Vagina (tissue), 2 donors: ENCODE results near the gene SPATA16. TPM values are rescaled to one million over a fixed set of nuclear protein-coding genes. Genes with fewer than 3 reads are reported as not detected.

Experiments
- DNase-seq, 2 donors: peaks; one replicate each; pipeline ENCODE4 v3.0.0-alpha.2; 2017; ENCODE audit errors: extremely low spot score in 2 of 2
- H3K27ac ChIP-seq: fragments of 200-600 bp; sonication (generic); one replicate; pipeline ENCODE4 v1.5.1; 2019
- H3K27me3 ChIP-seq: fragments of 200-600 bp; sonication (generic); one replicate; pipeline ENCODE4 v1.5.1; 2019
- H3K36me3 ChIP-seq, 2 donors: fragments of 200-600 bp; sonication (generic); one replicate each; pipeline ENCODE4 v1.5.1; 2017 to 2019
- H3K4me1 ChIP-seq: fragments of 200-600 bp; sonication (generic); one replicate; pipeline ENCODE4 v1.5.1; 2019
- H3K4me3 ChIP-seq, 2 donors: fragments of 200-600 bp; sonication (generic); 1 replicate in 1 of 2; 2 replicates in 1 of 2; pipeline ENCODE4 v1.5.1; 2016 to 2019
- H3K9me3 ChIP-seq: fragments of 200-600 bp; sonication (generic); one replicate; pipeline ENCODE4 v1.5.1; 2019
- CTCF ChIP-seq, 3 experiments: fragments of 450-650 bp in 2 of 3; fragments of 200-600 bp in 1 of 3; sonication (generic) in 1 of 3; IDR thresholded peaks; one replicate each; pipeline ENCODE4 v1.5.1; 2017 to 2019; ENCODE audit warnings: antibody characterized with exemption in 3 of 3, mild to moderate bottlenecking in 2 of 3, moderate library complexity in 2 of 3
- POLR2A ChIP-seq, 2 donors: fragments of 450-650 bp; IDR thresholded peaks; one replicate each; pipeline ENCODE4 v1.6.1; 2017; ENCODE audit warnings: antibody characterized with exemption in 2 of 2, mild to moderate bottlenecking in 2 of 2, moderate library complexity in 2 of 2
- POLR2AphosphoS5 ChIP-seq, 2 donors: sonication (generic); formaldehyde crosslinking; IDR thresholded peaks; one replicate each; pipeline ENCODE4 v1.9.0; 2017; ENCODE audit warnings: antibody characterized with exemption in 2 of 2, mild to moderate bottlenecking in 2 of 2, low read depth in 1 of 2; ENCODE audit not compliant: insufficient read depth in 1 of 2
- intact Hi-C: fragments of 100-400 bp; cut with DNase I; formaldehyde crosslinking; loops from one replicate; pipeline ENCODE4 v1.15.1; 2023
- total RNA-seq: library from RNA; depleted of rRNA; stranded (reverse); fragments of >200 nt; gene quantifications from one replicate; pipeline ENCODE4 v1.2.3, GENCODE V29; 2016

Gene SPATA16
- total RNA-seq, 1 donor from 2014 or later = not detected

GRCh38 chr3:172977696-172978095 lies 163.3 kb downstream of the SPATA16 start:
- no peak overlapping the region for H3K27ac ChIP-seq
- H3K36me3 ChIP-seq = no peaks in the 10 kb centered on the region
- TF ChIP-seq POLR2A (IDR thresholded peaks at IDR 0.05) = no peak
- TF ChIP-seq CTCF (IDR thresholded peaks at IDR 0.05) = no peak
- no peak for TF ChIP-seq POLR2AphosphoS5 (IDR thresholded peaks at IDR 0.05; ENCODE audit: insufficient read depth in 1 of 2, low read depth in 1 of 2)
- H3K4me1 ChIP-seq = no peaks in the 10 kb centered on the region
- DNase-seq = no peak
- H3K4me3 ChIP-seq = no peak overlapping the region
- no peaks in the 10 kb centered on the region for H3K27me3 ChIP-seq
- H3K9me3 ChIP-seq = no peaks in the 10 kb centered on the region
- intact Hi-C loops = no loop called here

GRCh38 chr3:172974969-172975368 lies 166.1 kb downstream of the SPATA16 start:
- Histone ChIP-seq H3K4me3 (no peak overlapping the region), H3K27me3 (no peaks in the 10 kb centered on the region), H3K9me3 (no peaks in the 10 kb centered on the region), H3K36me3 (no peaks in the 10 kb centered on the region), H3K4me1 (no peaks in the 10 kb centered on the region), H3K27ac (no peak overlapping the region)
- DNase-seq = no peak
- intact Hi-C loops = no loop called here
- TF ChIP-seq POLR2A (IDR thresholded peaks at IDR 0.05) = no peak
- TF ChIP-seq CTCF (IDR thresholded peaks at IDR 0.05) = no peak
- no peak for TF ChIP-seq POLR2AphosphoS5 (IDR thresholded peaks at IDR 0.05; ENCODE audit: insufficient read depth in 1 of 2, low read depth in 1 of 2)

- Histone ChIP-seq H3K27ac (no peak overlapping the region), H3K4me3 (no peak overlapping the region), H3K9me3 (no peaks in the 10 kb centered on the region), H3K36me3 (no peaks in the 10 kb centered on the region), H3K27me3 (no peaks in the 10 kb centered on the region), H3K4me1 (no peaks in the 10 kb centered on the region)
- DNase-seq = no peak
- TF ChIP-seq POLR2AphosphoS5 (IDR thresholded peaks at IDR 0.05; ENCODE audit: insufficient read depth in 1 of 2, low read depth in 1 of 2) (no peak), CTCF (IDR thresholded peaks at IDR 0.05) (no peak), POLR2A (IDR thresholded peaks at IDR 0.05) (no peak)
- intact Hi-C loops = no loop called here
These were observed 167.2 kb downstream of the SPATA16 start for GRCh38 chr3:172973799-172974198.

- H3K9me3 ChIP-seq = no peaks in the 10 kb centered on the region
- intact Hi-C loops = no loop called here
- no peak for TF ChIP-seq CTCF (IDR thresholded peaks at IDR 0.05)
- TF ChIP-seq POLR2A (IDR thresholded peaks at IDR 0.05) = no peak
- no peak for TF ChIP-seq POLR2AphosphoS5 (IDR thresholded peaks at IDR 0.05; ENCODE audit: insufficient read depth in 1 of 2, low read depth in 1 of 2)
These were observed 168.3 kb downstream of the SPATA16 start for GRCh38 chr3:172972717-172973116.

GRCh38 chr3:172972067-172972466 lies 169.0 kb downstream of the SPATA16 start:
- no peak for DNase-seq
- H3K27ac ChIP-seq = no peak overlapping the region
- no peaks in the 10 kb centered on the region for H3K27me3 ChIP-seq
- intact Hi-C loops = no loop called here
- H3K9me3 ChIP-seq = no peaks in the 10 kb centered on the region
- TF ChIP-seq POLR2A (IDR thresholded peaks at IDR 0.05) (no peak), CTCF (IDR thresholded peaks at IDR 0.05) (no peak), POLR2AphosphoS5 (IDR thresholded peaks at IDR 0.05; ENCODE audit: insufficient read depth in 1 of 2, low read depth in 1 of 2) (no peak)
- no peaks in the 10 kb centered on the region for H3K36me3 ChIP-seq
- no peak overlapping the region for H3K4me3 ChIP-seq
- no peaks in the 10 kb centered on the region for H3K4me1 ChIP-seq

More at GRCh38 chr3:172972717-172973116, 168.3 kb downstream of the SPATA16 start:
- Histone ChIP-seq H3K4me1 (no peaks in the 10 kb centered on the region), H3K27ac (no peak overlapping the region), H3K36me3 (no peaks in the 10 kb centered on the region), H3K4me3 (no peak overlapping the region), H3K27me3 (no peaks in the 10 kb centered on the region)
- no peak for DNase-seq
